SK-N-MC (cell line): ENCODE measurements around the gene MED25.

Experiments
- EZH2 ChIP-seq: fragments of 200-600 bp; sonication (generic); IDR thresholded peaks from one replicate; pipeline ENCODE4 v1.6.1; 2017; ENCODE audit warnings: antibody characterized with exemption
- FOXP2 ChIP-seq: optimal IDR thresholded peaks from 2 replicates; pipeline ENCODE3; 2011; ENCODE audit warnings: mild to moderate bottlenecking, moderate library complexity; ENCODE audit not compliant: insufficient read depth; ENCODE audit errors: extremely low read length, control extremely low read depth
- POLR2AphosphoS5 ChIP-seq: IDR thresholded peaks from 2 replicates; pipeline ENCODE4 v1.6.1; 2012; ENCODE audit warnings: mild to moderate bottlenecking, low read depth, low read length, borderline replicate concordance

DNA sequence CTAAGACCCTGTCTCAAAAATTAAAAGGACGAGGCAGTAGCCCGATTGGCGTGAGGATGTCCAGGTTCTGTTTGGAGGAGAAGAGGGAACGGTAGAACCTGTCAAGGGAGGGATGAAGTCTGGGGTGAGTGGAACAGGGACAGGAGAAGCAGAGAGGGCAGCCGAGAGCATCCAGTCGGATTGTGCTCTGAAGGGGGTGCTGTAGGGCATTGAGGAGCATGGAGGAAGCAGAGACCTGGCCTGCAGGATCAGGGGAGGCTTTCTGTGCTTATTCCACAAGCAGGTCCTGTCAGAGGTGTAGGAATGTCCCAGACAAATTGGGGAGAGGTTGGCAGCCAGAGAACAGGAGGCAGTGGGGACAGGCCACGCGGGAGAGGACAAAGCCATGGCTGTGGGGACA is 37.2 kb upstream of the MED25 start:
- TF ChIP-seq POLR2AphosphoS5 = no peak
- TF ChIP-seq EZH2 = no peak
- no peak for TF ChIP-seq FOXP2
